HG03432 (cell line): ENCODE results near the gene R3HDM2.

ENCODE experiments used
- ATAC-seq: cut with Tn5 transposase; IDR thresholded peaks from one replicate; pipeline ENCODE4 v1.9.1; 2021; ENCODE audit warnings: mild to moderate bottlenecking, moderate library complexity; ENCODE audit not compliant: unreplicated experiment

Gene R3HDM2

DNA sequence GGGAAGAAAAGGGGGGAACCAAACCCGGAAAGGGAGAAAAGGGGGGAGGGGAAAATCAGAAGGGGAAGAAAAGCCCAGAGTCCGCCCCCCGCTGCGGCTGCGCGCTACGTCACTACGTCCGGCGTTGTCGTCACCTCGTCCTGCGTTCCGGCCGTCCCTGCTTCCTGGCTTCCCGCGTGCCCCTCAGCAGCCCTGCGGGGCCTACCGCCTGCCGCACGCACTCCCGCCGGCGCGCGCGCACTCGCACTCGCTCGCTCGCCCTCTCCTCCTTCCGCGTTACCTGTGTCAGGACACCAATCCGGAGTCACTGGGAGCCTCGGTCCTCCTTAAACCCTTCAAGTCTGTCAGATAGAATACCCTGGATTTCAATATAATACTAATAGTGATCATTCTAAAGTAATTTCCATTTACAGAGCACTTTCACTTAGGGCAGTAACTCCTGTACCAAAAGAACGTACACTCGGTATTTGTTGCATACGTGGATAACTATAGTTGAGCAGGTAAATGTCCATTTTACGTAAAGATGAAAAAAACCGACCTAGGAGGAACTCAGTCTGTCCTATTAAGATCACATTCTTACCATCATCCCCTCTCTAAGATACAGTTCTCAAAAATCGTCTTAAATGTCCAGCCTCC lies at the start of gene R3HDM2:
R3HDM2 (minus strand) TSS at position 113 of the 636 bp plus-strand sequence. CDS start 120,615 bp downstream, outside the sequence.
- peak; percentile 96 for ATAC-seq

DNA sequence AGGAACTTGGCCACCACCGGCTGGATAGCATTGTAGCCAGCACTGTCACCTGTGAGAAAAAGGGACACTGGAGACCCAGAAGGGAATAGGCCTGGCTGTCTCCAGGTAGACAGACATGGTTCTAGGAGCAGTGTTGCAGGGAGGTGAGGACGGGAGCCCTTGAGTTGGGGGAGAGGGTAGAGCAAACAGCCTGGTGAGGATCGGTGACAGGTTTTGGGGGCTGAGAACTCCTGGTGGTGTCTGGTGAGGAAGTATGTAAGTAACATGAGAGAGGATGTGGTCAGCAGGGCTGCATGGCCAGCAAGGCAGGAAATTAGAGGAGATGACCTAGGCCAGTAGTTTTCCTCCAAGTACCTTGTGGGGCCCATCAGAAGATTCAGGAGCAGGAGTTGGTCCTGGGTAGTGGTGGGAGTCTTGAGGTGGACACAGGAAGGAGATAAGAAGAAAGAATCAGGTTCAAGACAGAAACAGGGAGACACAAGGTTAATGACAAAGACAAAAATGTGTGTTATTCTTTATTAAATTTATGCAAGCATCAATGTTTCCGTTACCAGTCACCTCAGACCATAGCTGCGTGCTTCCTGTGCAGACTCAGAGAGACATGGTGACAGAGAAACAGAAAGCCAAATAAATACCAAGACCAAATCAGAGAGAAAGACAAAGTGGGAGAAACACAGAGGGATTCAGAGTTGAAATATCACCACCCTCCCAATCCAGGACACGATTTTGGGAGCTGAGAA lies 48.7 kb upstream of the R3HDM2 start, which contains the start of gene ARHGAP9:
ARHGAP9 (minus strand) TSS at position 491 of the 740 bp plus-strand sequence; CDS start at position 31, 460 bp downstream.
- ATAC-seq = peak; percentile 34

GRCh38 chr12:57479043-57479375 lies 48.2 kb upstream of the R3HDM2 start:
- no peak for ATAC-seq

DNA sequence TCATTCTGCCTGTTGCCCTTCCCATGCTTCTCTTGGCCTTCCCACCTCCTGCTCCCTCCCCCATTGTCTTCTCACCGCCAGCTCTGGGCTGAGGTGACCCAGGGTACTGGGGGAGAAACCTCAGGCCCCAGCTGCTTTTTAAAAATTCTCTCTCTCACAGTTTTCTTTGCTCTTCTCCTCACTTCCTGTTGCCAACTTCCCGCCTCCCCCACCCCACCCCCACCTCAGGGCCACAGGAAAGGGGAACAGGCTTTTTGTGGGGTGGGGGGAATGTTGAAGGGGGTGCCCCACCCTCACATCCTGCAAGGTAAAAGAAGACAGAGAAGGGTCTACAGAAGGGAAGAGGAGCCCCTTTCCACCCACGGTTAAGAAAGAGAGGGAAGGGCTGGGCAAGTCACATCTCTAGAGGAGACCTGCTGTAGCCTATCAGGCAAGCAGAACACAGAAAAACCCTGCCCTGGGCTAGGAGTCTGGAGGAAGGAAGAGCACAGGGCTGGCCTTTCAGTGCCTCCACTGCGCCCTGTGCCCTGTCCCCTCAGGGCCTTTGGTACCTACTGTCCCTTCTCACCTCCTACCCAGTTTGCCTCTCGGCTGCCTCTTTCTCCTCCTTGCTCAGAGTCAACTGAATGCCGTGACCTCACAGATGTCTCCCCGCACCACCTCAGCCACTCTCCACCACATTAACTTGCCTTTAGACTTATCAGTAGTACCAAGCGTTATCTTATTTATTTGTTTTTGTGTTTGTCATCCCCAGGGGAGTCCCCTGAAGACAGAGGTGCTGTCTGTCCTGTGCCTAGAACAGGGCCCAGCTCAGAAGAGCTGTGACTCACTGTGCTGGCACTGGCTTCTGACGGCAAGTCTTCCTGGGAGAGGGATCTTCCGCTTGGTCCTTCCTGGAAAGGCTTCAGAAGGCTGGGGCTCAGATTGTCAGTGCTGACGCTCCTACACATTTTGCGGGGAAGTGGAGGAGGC lies 47.2 kb upstream of the R3HDM2 start:
- peak; percentile 47 for ATAC-seq

DNA sequence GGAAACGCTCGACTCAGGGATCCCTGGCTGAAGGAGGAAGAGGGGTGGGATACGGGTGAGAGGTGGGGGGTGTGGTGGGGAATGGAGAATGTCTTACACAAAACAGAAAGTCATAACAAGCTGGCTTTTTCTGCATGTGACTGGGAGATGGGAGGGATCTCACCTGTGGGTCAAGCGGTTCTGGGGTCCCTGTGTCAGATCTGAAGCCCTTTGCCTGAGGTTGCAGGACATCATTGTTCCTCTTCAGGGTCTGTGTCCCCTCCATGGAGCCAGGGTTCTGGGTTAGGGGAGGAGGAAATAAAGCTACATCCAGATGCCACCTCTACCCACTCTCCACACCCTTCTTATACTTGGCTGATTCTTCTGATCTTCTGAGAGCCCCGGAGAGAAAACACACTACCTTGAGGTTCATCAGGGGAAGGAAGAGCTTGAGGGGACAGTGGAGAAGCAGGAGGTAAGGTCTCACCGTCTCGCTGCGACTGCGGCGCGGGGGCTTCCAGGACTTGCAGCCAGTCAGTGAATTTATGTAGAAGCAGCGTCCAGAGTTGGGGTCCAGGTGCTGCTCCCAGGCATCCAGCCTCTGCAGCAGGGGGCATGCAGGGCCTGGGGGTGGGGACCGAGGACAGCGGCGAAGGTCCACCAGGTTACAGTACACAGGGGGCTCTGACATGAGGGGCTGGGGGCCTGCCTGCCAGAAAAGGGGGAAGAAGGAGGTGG lies 46.3 kb upstream of the R3HDM2 start:
- ATAC-seq = no peak

GRCh38 chr12:57476162-57476992 lies 45.5 kb upstream of the R3HDM2 start:
- ATAC-seq = peak; percentile 50

DNA sequence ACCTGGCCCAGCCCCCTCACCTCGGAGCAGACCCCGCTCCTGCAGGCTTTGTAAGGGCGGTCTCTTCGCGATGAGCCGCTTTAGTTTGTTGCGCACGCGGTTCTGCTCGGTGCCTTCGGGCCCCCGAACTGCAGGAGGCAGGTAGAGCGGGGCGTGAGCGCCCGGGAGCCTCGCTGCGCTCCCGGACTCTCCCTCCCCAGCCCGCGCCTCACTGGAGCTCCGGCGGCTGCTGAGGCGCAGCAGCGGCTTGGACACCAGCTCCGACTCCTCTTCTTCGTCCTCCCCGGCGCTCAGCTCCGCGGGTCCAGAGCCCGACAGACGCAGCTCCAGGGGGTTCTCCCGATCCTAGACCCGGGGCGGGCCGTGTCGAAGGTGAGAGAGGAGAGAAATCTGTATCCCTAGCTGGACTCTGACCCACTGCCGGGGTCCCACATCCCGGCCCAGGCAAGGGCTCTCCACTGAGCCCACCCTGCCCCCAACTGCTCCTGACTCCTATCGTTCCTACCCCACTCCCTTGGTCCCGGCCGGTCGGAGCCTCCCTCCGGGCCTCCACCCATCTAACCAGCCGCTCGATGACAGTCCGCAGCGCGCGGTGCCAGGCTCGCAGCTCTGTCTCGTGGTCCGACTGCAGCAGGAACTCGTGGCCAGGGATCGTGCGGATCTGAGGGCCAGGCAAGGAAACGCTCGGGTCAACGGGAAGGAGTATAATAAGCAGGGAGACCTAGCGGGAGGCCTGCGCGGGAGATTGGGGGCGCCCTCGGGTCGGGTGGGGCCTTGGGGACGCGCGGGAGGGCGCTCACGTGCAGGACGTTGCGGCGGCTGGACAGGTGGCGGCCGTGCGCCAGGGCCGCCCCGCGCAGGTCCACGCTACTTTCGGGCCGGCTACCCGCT lies 44.7 kb upstream of the R3HDM2 start:
- ATAC-seq = peak; percentile 17

GRCh38 chr12:57474862-57475261 lies 44.0 kb upstream of the R3HDM2 start:
- no peak for ATAC-seq

- ATAC-seq = no peak
Observed at GRCh38 chr12:57474430-57474829, 43.6 kb upstream of the R3HDM2 start.

DNA sequence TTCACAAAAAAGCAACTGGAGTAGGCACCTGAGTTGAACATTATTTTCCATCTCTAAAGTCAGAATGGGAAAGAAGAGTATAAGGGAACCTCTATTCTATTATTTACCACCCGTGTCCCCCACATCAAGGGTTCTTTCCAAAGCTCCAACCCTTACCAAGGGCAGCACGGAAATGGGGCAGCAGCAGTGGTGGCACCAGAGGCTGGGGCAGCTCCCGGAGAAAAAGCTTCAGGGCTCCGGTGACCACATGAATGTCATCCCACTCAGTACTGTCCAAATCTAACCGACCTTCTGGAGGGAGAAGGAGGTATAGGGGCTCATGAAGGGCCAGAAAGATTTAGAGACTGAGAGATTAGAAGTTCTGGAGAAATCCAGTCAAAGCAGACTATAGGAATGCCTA lies 43.0 kb upstream of the R3HDM2 start:
- no peak for ATAC-seq

GRCh38 chr12:57473392-57473791 lies 42.5 kb upstream of the R3HDM2 start:
- no peak for ATAC-seq

- no peak for ATAC-seq
Observed at GRCh38 chr12:57472391-57472790, 41.5 kb upstream of the R3HDM2 start.

- ATAC-seq = no peak
Observed at GRCh38 chr12:57471661-57472060, 40.8 kb upstream of the R3HDM2 start.

DNA sequence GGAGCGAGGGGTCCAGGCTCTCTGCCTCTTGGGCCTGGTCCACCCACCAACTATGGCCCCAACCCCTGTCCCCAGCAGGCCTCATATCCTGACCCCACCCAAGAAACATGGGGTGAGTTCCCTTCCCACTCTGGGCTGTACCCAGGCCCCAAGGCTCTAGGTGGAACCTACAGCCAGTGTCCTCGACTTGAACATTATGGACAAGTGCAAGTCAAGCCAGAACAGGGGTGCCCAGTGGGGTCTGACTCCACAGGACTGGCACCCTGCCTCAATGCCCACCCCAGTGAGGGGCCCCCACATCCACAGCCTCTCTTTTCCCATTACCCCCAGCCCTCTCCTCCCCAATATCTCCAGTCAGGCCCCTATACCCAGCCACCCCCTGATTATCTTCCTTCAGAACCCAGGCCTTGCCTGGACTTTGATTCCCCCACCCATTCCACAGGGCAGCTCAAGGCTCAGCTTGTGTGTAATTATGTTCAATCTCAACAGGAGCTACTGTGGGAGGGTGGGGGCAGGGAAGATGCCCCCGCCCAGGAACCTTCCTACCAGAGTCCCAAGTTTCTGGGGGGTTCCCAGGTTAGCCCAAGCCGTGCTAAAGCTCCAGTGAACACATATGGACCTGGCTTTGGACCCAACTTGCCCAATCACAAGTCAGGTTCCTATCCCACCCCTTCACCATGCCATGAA lies 40.3 kb upstream of the R3HDM2 start:
- ATAC-seq = no peak

GRCh38 chr12:57470286-57470969 lies 39.6 kb upstream of the R3HDM2 start:
- ATAC-seq = no peak

DNA sequence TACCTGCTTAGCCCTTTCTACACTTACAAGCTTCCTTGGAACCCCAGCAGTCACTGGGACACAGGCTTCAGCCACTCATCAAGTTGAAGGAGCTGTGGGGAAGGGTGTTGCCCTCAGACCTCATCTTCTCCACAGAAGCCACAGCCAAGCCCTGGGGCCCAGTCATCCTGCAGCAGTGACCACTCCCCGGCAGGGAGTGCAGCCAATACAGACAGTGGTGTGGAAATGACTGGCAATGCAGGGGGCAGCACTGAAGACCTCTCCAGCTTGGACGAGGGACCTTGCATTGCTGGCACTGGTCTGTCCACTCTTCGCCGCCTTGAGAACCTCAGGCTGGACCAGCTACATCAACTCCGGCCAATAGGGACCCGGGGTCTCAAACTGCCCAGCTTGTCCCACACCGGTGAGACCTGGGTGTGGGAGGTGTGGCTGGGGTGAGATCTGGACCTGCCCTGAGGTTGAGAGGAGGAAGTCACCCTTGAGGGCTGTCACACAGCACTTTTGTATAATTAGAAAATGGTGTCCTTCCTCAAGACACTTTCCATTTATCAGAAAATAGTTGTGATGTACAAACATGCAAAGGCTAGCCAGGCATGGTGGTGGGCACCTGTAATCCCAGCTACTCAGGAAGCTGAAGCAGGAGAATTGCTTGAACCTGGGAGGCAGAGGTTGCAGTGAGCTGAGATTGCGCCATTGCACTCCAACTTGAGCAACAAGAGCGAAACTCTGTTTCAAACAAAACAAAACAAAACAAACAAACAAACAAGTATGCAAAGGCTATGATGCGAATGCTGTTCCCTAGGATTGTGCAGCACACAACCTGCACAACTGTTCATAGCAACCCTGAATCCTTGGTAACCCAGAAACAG lies 38.7 kb upstream of the R3HDM2 start:
- ATAC-seq = no peak

DNA sequence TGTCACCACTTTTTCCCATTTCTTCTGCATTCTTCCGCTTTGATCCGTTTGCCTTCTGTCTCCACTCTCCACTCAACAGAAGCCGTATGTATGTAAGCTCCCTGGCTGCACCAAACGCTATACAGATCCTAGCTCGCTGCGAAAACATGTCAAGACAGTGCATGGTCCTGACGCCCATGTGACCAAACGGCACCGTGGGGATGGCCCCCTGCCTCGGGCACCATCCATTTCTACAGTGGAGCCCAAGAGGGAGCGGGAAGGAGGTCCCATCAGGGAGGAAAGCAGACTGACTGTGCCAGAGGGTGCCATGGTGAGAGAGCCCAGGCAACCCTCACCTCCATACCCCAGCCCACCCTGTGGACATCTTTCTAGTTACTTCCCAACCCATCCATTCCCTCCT lies 37.1 kb upstream of the R3HDM2 start:
- no peak for ATAC-seq
